ENCODE data around the gene SSBP2. TPM values are rescaled to one million over a fixed set of nuclear protein-coding genes. Genes with fewer than 3 reads are reported as not detected.

Gene SSBP2
- total and polyA plus RNA-seq, 2 of the 8 experiments (the other 6 are each of a cell fraction or from before 2014, with no cell fraction given), result 21.5 to 36.2 TPM

- DNase-seq (ENCODE audit: low read depth in 1 of 2, low spot score in 2 of 2), result no peak
- Histone ChIP-seq H3K27me3 (replicated peaks in 1 of 4; ENCODE audit: control insufficient read depth in 3 of 4, extremely low read depth in 1 of 4, insufficient read depth in 3 of 4, low read length in 3 of 4) (no peaks in the 10 kb centered on the region), H3K4me2 (ENCODE audit: insufficient read depth in 1 of 2, low read depth in 2 of 2, low read length in 2 of 2) (no peak overlapping the region), H4K20me1 (replicated peaks in 1 of 2; ENCODE audit: control insufficient read depth in 1 of 2, insufficient read depth in 2 of 2, low read length in 2 of 2) (no peaks in the 10 kb centered on the region), H3K27ac (ENCODE audit: low read depth, low read length) (no peak overlapping the region), H3K14ac (ENCODE audit: insufficient read length) (no peak overlapping the region), H2BK120ac (replicated peaks; ENCODE audit: low read depth, low read length) (no peak overlapping the region), H3K9me3 (ENCODE audit: insufficient read depth in 2 of 2, low read depth in 1 of 2, low read length in 1 of 2) (no peaks in the 10 kb centered on the region), H2BK5ac (ENCODE audit: low read depth, low read length) (no peak overlapping the region), H3K79me2 (ENCODE audit: control insufficient read depth in 1 of 2, insufficient read depth in 2 of 2, low read length in 2 of 2) (no peaks in the 10 kb centered on the region), H4K5ac (ENCODE audit: insufficient read length, low read depth, low read length) (no peak overlapping the region), H3K9ac (replicated peaks in 1 of 4; ENCODE audit: extremely low read depth in 1 of 4, low read depth in 3 of 4, low read length in 3 of 4) (no peak overlapping the region), H3K56ac (replicated peaks; ENCODE audit: insufficient read length, low read depth, low read length) (no peak overlapping the region), H2BK20ac (ENCODE audit: low read length) (no peak overlapping the region), H3K18ac (ENCODE audit: extremely low read depth, low read length) (no peak overlapping the region), H3K4me1 (replicated peaks in 1 of 4; ENCODE audit: control insufficient read depth in 3 of 4, insufficient read depth in 4 of 4, low read length in 3 of 4) (peaks cover 0 to 4% (median 0%) of the 10 kb centered on the region in 4 experiments; a peak in 1 of 7 replicates), H2BK12ac (ENCODE audit: low read depth, low read length) (no peak overlapping the region), H3K23me2 (ENCODE audit: low read depth, low read length) (no peaks in the 10 kb centered on the region), H3K4me3 (ENCODE audit: extremely low read depth in 1 of 4, insufficient read depth in 2 of 4, low read depth in 3 of 4, low read length in 4 of 4) (no peak overlapping the region), H2AK5ac (ENCODE audit: low read depth, low read length) (no peak overlapping the region), H4K8ac (ENCODE audit: extremely low read depth, insufficient read depth, low read length) (no peak overlapping the region), H3K4ac (replicated peaks; ENCODE audit: insufficient read length, low read depth, low read length) (no peak overlapping the region), H4K91ac (replicated peaks; ENCODE audit: insufficient read length, low read length) (no peak overlapping the region), H3K36me3 (ENCODE audit: control insufficient read depth in 2 of 4, insufficient read depth in 4 of 4, low read length in 3 of 4) (no peaks in the 10 kb centered on the region), H3K23ac (ENCODE audit: insufficient read length) (no peak overlapping the region), H3K79me1 (ENCODE audit: low read depth, low read length) (no peaks in the 10 kb centered on the region), H2BK15ac (ENCODE audit: low read length) (no peak overlapping the region), H2AFZ (ENCODE audit: low read length) (no peak overlapping the region)
- TF ChIP-seq POU5F1 (IDR thresholded peaks at IDR 0.05; ENCODE audit: low read depth, low read length) (no peak), HDAC6 (IDR thresholded peaks at IDR 0.05; ENCODE audit: low read depth, low read length) (no peak), SIRT6 (IDR thresholded peaks at IDR 0.05; ENCODE audit: low read length) (no peak), HDAC2 (IDR thresholded peaks at IDR 0.05; ENCODE audit: borderline replicate concordance in 1 of 2, low read depth in 2 of 2, low read length in 2 of 2) (no peak)
- WGBS, 2 experiments (ENCODE audit: extremely low coverage in 1 of 2, insufficient coverage in 1 of 2, insufficient read length in 1 of 2, insufficient replicate concordance in 2 of 2, low coverage in 1 of 2, low lambda C conversion rate in 2 of 2, missing lambda C conversion rate in 1 of 2), result 93% methylated on average over 5 of the region's 5 CpGs; no CpG with 5 or more reads in 1 of the 2 experiments
- ChIA-PET CTCF (ENCODE audit: partially characterized antibody) (interaction anchor here (0.6 to 1.7 kb wide), 5 partner anchors 9 to 393 kb away, joined by 3 to 5 read pairs (median 3); no protein-coding TSS in a partner anchor), POLR2A (ENCODE audit: partially characterized antibody) (interaction anchor here (1.0 to 1.2 kb wide), 2 partner anchors 9 to 17 kb away, joined by 3 read pairs; no protein-coding TSS in a partner anchor)
- no peak for FAIRE-seq
These were observed 21.6 kb upstream of the SSBP2 start for GRCh38 chr5:81772488-81772887.
